ENCODE measurements around the gene AHSG. TPM values are rescaled to one million over a fixed set of nuclear protein-coding genes. Genes with fewer than 3 reads are reported as not detected.
"Not testable (repeated sequence)": the region's sequence is repeated elsewhere in the genome, so short reads cannot be mapped to it uniquely, and the experiment has no call there.

AHSG gene
- under 1 TPM in 1 of 4 donors, not detected in 3; 0.36 TPM for total RNA-seq

DNA sequence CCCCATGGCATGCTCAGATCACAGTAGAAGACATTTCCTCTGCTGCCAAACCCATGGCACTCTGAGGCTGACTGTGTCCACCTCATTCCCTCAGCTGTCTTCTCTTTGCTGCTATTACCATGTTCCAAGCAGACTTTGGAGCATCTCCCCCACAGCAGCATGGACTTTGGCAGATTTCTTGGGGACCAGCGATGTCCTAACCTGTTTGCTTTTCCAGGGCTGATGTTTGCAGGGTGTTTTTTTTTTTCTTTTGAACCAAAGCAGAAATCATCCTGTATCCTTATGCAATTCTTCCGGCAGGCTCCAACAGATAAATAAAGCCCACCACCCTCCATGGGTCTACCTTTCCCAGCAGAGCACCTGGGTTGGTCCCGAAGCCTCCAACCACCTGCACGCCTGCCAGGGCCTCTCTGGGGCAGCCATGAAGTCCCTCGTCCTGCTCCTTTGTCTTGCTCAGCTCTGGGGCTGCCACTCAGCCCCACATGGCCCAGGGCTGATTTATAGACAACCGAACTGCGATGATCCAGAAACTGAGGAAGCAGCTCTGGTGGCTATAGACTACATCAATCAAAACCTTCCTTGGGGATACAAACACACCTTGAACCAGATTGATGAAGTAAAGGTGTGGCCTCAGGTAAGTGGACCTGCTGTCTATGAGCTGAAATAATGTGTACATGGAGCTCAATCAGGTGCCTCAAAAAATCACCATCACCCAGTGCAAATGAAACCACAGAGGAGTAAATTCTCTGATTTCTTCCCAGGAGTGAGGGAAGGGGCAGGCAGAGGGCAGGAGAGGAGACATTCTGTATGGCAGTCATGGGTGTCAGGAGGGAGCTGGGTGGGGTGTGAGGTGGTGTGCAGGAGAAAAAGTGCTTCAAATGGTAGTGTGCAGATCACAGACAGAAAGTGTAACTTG is at the start of gene AHSG:
TSS of gene AHSG (plus strand) at position 340 of the 916 bp plus-strand sequence. CDS start at position 422, 82 bp downstream.
- TF ChIP-seq, protein P1, sequence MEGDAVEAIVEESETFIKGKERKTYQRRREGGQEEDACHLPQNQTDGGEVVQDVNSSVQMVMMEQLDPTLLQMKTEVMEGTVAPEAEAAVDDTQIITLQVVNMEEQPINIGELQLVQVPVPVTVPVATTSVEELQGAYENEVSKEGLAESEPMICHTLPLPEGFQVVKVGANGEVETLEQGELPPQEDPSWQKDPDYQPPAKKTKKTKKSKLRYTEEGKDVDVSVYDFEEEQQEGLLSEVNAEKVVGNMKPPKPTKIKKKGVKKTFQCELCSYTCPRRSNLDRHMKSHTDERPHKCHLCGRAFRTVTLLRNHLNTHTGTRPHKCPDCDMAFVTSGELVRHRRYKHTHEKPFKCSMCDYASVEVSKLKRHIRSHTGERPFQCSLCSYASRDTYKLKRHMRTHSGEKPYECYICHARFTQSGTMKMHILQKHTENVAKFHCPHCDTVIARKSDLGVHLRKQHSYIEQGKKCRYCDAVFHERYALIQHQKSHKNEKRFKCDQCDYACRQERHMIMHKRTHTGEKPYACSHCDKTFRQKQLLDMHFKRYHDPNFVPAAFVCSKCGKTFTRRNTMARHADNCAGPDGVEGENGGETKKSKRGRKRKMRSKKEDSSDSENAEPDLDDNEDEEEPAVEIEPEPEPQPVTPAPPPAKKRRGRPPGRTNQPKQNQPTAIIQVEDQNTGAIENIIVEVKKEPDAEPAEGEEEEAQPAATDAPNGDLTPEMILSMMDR (IDR thresholded peaks at IDR 0.05) = no peak
- TF ChIP-seq POLR2A (IDR thresholded peaks at IDR 0.05) = no peak
- no peak for DNase-seq (ENCODE audit: low spot score in 2 of 2)
- intact Hi-C loops (cut with DNase I; ENCODE audit: low total_unique reads) = loop anchor here (10.0 kb wide), 2 partner anchors 142 to 212 kb away; no protein-coding TSS in a partner anchor
- 82 to 83% methylated on average over 7 of the region's 7 CpGs for WGBS, 2 donors
- H3K4me3 ChIP-seq (ENCODE audit: low read depth, poor library complexity, severe bottlenecking) = no peak within 1 kb of the TSS

- intact Hi-C loops (cut with DNase I; ENCODE audit: low total_unique reads) = no loop called here
- TF ChIP-seq, protein P1 (IDR thresholded peaks at IDR 0.05) = no peak
- TF ChIP-seq POLR2A (IDR thresholded peaks at IDR 0.05) = no peak
- no peak for DNase-seq (ENCODE audit: low spot score in 2 of 2)
- H3K4me3 ChIP-seq (ENCODE audit: low read depth, poor library complexity, severe bottlenecking) = no peak overlapping the region
These were observed 48.3 kb upstream of the AHSG start for GRCh38 chr3:186564586-186564985.

DNA sequence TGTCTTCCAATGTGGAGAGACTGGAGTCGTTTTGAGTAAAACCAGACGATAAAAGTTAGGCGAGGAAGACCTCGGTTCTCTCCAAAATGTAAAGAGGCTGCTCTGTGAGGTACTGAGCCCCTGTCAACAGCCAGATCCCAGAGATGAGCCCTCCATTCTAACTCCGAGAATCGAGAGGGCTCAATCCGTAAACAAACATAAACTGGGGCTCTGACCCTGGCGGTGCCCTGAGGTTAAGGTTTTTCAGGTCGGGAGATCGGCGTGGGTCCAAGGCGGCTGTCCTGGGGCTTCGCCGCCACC is 46.1 kb upstream of the AHSG start:
- 0 to 2% methylated on average over 8 to 14 of the region's 14 CpGs for WGBS, 2 donors
- peak overlapping the region; percentile 82 for H3K4me3 ChIP-seq (ENCODE audit: low read depth, poor library complexity, severe bottlenecking)
- intact Hi-C loops (cut with DNase I; ENCODE audit: low total_unique reads) = no loop called here
- DNase-seq (ENCODE audit: low spot score in 2 of 2) = no peak
- no peak for TF ChIP-seq POLR2A (IDR thresholded peaks at IDR 0.05)
- TF ChIP-seq, protein P1 (IDR thresholded peaks at IDR 0.05) = no peak

DNA sequence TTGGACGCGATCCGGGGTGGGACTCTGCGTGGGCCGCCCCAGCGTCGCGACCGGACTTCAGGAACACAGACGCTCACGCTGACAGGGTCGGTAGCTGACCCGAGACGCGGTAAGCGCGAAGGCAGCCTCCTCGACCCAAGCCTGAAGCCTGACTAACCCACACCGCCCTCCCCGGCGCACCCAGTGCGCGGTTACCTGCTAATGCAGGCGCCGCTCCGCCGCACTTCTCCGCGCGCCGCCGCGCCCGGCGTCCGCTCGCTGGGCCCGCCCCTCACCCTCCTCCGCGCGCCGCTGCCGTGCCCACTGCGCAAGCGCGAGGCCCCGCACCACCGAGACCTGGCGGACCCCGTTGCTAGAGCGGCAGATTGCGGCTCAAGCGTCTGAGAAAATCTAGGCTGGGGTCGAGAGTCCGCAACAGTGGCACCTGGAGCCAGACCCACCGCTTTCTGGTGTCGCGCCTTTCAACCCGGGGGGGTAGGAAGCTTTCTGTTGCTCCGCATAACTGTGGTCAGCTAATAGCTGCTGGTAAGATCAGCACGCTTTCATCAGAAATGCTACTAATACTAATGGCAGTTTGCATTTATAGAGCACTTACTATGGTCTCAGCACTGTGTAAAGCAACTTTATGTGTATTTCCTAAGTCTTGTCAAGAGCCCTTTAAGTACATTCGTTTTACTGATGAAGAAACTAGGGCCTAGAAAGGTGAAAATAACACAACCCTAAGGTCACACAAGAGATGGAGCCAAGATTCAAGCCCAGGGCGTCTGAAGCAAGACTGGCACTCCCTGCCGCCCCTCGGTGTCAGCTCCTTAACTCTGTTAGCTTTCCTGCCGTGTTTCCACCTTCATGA is 45.6 kb upstream of the AHSG start, which contains the start of gene TBCCD1:
TSS of gene TBCCD1 (minus strand) at position 268 of the 850 bp plus-strand sequence. CDS start 3,010 bp downstream, outside the sequence.
- TF ChIP-seq, protein P1 (IDR thresholded peaks at IDR 0.05) = no peak
- TF ChIP-seq POLR2A (IDR thresholded peaks at IDR 0.05) = peak in 1 of 2 donors; percentile 63
- intact Hi-C loops (cut with DNase I; ENCODE audit: low total_unique reads) = no loop called here
- peak within 1 kb of the TSS; percentile 82 for H3K4me3 ChIP-seq (ENCODE audit: low read depth, poor library complexity, severe bottlenecking)
- WGBS, 2 donors = 0% methylated on average over 15 to 26 of the region's 66 CpGs
- peak; percentile 83 to 98 for DNase-seq (ENCODE audit: low spot score in 2 of 2)

GRCh38 chr3:186569361-186569760 is 43.5 kb upstream of the AHSG start:
- H3K4me3 ChIP-seq (ENCODE audit: low read depth, poor library complexity, severe bottlenecking); DNase-seq (ENCODE audit: low spot score in 2 of 2); intact Hi-C loops (cut with DNase I; ENCODE audit: low total_unique reads): not testable (repeated sequence)
- 83 to 86% methylated on average over 11 of the region's 11 CpGs for WGBS, 2 donors

GRCh38 chr3:186569779-186570095 is 43.1 kb upstream of the AHSG start:
- no peak for DNase-seq (ENCODE audit: low spot score in 2 of 2)
- WGBS, 2 donors = 7 to 8% methylated on average over 7 of the region's 7 CpGs

More at GRCh38 chr3:186569779-186570095, 43.1 kb upstream of the AHSG start:
- intact Hi-C loops (cut with DNase I; ENCODE audit: low total_unique reads) = no loop called here
- H3K4me3 ChIP-seq (ENCODE audit: low read depth, poor library complexity, severe bottlenecking) = no peak overlapping the region
- no peak for TF ChIP-seq POLR2A (IDR thresholded peaks at IDR 0.05)
- TF ChIP-seq, protein P1 (IDR thresholded peaks at IDR 0.05) = no peak
